ENCODE data around the gene P2RX2. TPM values are rescaled to one million over a fixed set of nuclear protein-coding genes. Genes with fewer than 3 reads are reported as not detected.

P2RX2 gene
- total RNA-seq, 1 donor from 2014 or later: not detected

- H3K4me3 Mint-ChIP-seq (ENCODE audit: unreplicated experiment): no peak overlapping the region
- H3K27me3 Mint-ChIP-seq (ENCODE audit: unreplicated experiment): peaks cover 55% of the 10 kb centered on the region
- TF ChIP-seq, protein P1, sequence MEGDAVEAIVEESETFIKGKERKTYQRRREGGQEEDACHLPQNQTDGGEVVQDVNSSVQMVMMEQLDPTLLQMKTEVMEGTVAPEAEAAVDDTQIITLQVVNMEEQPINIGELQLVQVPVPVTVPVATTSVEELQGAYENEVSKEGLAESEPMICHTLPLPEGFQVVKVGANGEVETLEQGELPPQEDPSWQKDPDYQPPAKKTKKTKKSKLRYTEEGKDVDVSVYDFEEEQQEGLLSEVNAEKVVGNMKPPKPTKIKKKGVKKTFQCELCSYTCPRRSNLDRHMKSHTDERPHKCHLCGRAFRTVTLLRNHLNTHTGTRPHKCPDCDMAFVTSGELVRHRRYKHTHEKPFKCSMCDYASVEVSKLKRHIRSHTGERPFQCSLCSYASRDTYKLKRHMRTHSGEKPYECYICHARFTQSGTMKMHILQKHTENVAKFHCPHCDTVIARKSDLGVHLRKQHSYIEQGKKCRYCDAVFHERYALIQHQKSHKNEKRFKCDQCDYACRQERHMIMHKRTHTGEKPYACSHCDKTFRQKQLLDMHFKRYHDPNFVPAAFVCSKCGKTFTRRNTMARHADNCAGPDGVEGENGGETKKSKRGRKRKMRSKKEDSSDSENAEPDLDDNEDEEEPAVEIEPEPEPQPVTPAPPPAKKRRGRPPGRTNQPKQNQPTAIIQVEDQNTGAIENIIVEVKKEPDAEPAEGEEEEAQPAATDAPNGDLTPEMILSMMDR (IDR thresholded peaks at IDR 0.05): no peak
- H3K4me1 Mint-ChIP-seq (ENCODE audit: unreplicated experiment): peaks cover 10% of the 10 kb centered on the region
- H3K9me3 Mint-ChIP-seq (ENCODE audit: unreplicated experiment): no peaks in the 10 kb centered on the region
- no peak for DNase-seq (ENCODE audit: extremely low spot score, unreplicated experiment)
- peaks cover 2% of the 10 kb centered on the region for H3K36me3 Mint-ChIP-seq (ENCODE audit: unreplicated experiment)
- no peak overlapping the region for H3K27ac Mint-ChIP-seq (ENCODE audit: unreplicated experiment)
Measured at GRCh38 chr12:132606927-132607326, 11.6 kb upstream of the P2RX2 start.

- Mint-ChIP-seq H3K27me3 (ENCODE audit: unreplicated experiment) (peaks cover 60% of the 10 kb centered on the region), H3K9me3 (ENCODE audit: unreplicated experiment) (no peaks in the 10 kb centered on the region), H3K27ac (ENCODE audit: unreplicated experiment) (no peak overlapping the region), H3K4me3 (ENCODE audit: unreplicated experiment) (no peak overlapping the region), H3K4me1 (ENCODE audit: unreplicated experiment) (no peaks in the 10 kb centered on the region), H3K36me3 (ENCODE audit: unreplicated experiment) (peaks cover 2% of the 10 kb centered on the region)
- no peak for DNase-seq (ENCODE audit: extremely low spot score, unreplicated experiment)
- TF ChIP-seq, protein P1 (IDR thresholded peaks at IDR 0.05): no peak
Measured at GRCh38 chr12:132608231-132609171, 10.1 kb upstream of the P2RX2 start.

- Mint-ChIP-seq H3K27ac (ENCODE audit: unreplicated experiment) (no peak within 1 kb of the TSS), H3K4me1 (ENCODE audit: unreplicated experiment) (peaks cover 3% of the 10 kb centered on the region), H3K36me3 (ENCODE audit: unreplicated experiment) (peaks cover 2% of the 10 kb centered on the region), H3K4me3 (ENCODE audit: unreplicated experiment) (no peak within 1 kb of the TSS), H3K27me3 (ENCODE audit: unreplicated experiment) (peaks cover 59% of the 10 kb centered on the region), H3K9me3 (ENCODE audit: unreplicated experiment) (no peaks in the 10 kb centered on the region)
- no peak for DNase-seq (ENCODE audit: extremely low spot score, unreplicated experiment)
- TF ChIP-seq, protein P1 (IDR thresholded peaks at IDR 0.05): no peak
Measured at GRCh38 chr12:132610051-132610759, 8.4 kb upstream of the P2RX2 start, which contains the start of gene LRCOL1. TSS of gene LRCOL1 (minus strand) at chr12:132610582. CDS start at chr12:132606251, 4,331 bp downstream.

GRCh38 chr12:132610866-132611602, 7.5 kb upstream of the P2RX2 start:
- peaks cover 2% of the 10 kb centered on the region for H3K36me3 Mint-ChIP-seq (ENCODE audit: unreplicated experiment)
- H3K27me3 Mint-ChIP-seq (ENCODE audit: unreplicated experiment): peaks cover 66% of the 10 kb centered on the region
- TF ChIP-seq, protein P1 (IDR thresholded peaks at IDR 0.05): no peak
- H3K4me3 Mint-ChIP-seq (ENCODE audit: unreplicated experiment): no peak overlapping the region
- no peak overlapping the region for H3K27ac Mint-ChIP-seq (ENCODE audit: unreplicated experiment)
- peaks cover 3% of the 10 kb centered on the region for H3K4me1 Mint-ChIP-seq (ENCODE audit: unreplicated experiment)
- H3K9me3 Mint-ChIP-seq (ENCODE audit: unreplicated experiment): no peaks in the 10 kb centered on the region
- no peak for DNase-seq (ENCODE audit: extremely low spot score, unreplicated experiment)

Measured in osteocyte (in vitro differentiated cells).